Muscle of leg (tissue), 16 donors: ENCODE measurements around the gene TMEM167B. TPM values are rescaled to one million over a fixed set of nuclear protein-coding genes. Genes with fewer than 3 reads are reported as not detected.
A peak's percentile ranks its signal among the peaks of the same experiment; 100 is the strongest.

Experiments used
- DNase-seq: peaks from one replicate; pipeline ENCODE4 v3.0.0; 2013
- H3K27ac ChIP-seq: one replicate; pipeline ENCODE4 v1.5.1; 2013; ENCODE audit warnings: mild to moderate bottlenecking, low read length, control low read depth
- H3K27me3 ChIP-seq: one replicate; pipeline ENCODE4 v1.6.1; 2013; ENCODE audit warnings: low read length; ENCODE audit not compliant: control insufficient read depth, insufficient read depth
- H3K36me3 ChIP-seq: one replicate; pipeline ENCODE4 v1.6.1; 2013; ENCODE audit warnings: low read length; ENCODE audit not compliant: control insufficient read depth, insufficient read depth
- H3K4me1 ChIP-seq: one replicate; pipeline ENCODE4 v1.6.1; 2013; ENCODE audit warnings: low read length; ENCODE audit not compliant: control insufficient read depth, insufficient read depth
- H3K4me3 ChIP-seq: one replicate; pipeline ENCODE4 v1.5.1; 2013; ENCODE audit warnings: low read length, control low read depth
- H3K9me3 ChIP-seq: replicated peaks from 2 replicates; pipeline ENCODE4 v1.6.1; 2013; ENCODE audit warnings: low read depth, low read length; ENCODE audit not compliant: control insufficient read depth
- WGBS: methylation state at CpG from one replicate; pipeline ENCODE4 v1.1.5; 2013; ENCODE audit warnings: missing lambda C conversion rate; ENCODE audit not compliant: insufficient coverage; 5-methylcytosine and 5-hydroxymethylcytosine counted together
- long read RNA-seq, 11 donors: transcript quantifications; one replicate each; lab custom pipeline, GENCODE V29; 2026
- polyA plus RNA-seq, 8 donors: library from polyadenylated mRNA; unstranded; fragments of 120-200 nt; gene quantifications; one replicate each; pipeline versions ENCODE4 v1.2.1 to v1.2.3, GENCODE V29; 2013; ENCODE audit warnings: inconsistent platforms in 1 of 8, low replicate concordance in 1 of 8; ENCODE audit not compliant: insufficient read length in 8 of 8, insufficient read depth in 1 of 8
- total RNA-seq: library from RNA; stranded (reverse); fragments of 120-200 nt; gene quantifications from one replicate; pipeline ENCODE4 v1.2.4, GENCODE V29; 2013

The TMEM167B gene
- total RNA-seq, result 40.5 TPM
- polyA plus RNA-seq, result 10 to 100 TPM; 25.6 to 46.8 (median 37.4) TPM
- long read RNA-seq, donor 1, transcript TMEM167B-201 (3 exons, 3,730 nt), result major isoform, 6 of 7 reads
- long read RNA-seq, donor 1, partial matches to known transcripts, result 0 of 7 reads
- long read RNA-seq, donor 1, other reads (novel, unspliced or antisense), result 0 of 7 reads
- long read RNA-seq, donor 2, partial matches to known transcripts, result 0 of 1 reads
- long read RNA-seq, donor 2, other reads (novel, unspliced or antisense), result 0 of 1 reads
- long read RNA-seq, donor 3, transcript TMEM167B-201 (3 exons, 3,730 nt), result major isoform, 11 of 21 reads
- long read RNA-seq, donor 3, partial matches to known transcripts, result 9 of 21 reads
- long read RNA-seq, donor 3, other reads (novel, unspliced or antisense), result 0 of 21 reads
- long read RNA-seq, donor 4, transcript TMEM167B-201 (3 exons, 3,730 nt), result major isoform, 10 of 11 reads
- long read RNA-seq, donor 4, partial matches to known transcripts, result 0 of 11 reads
- long read RNA-seq, donor 4, other reads (novel, unspliced or antisense), result 0 of 11 reads
- long read RNA-seq, donor 5, transcript TMEM167B-201 (3 exons, 3,730 nt), result major isoform, 29 of 29 reads
- long read RNA-seq, donor 5, partial matches to known transcripts, result 0 of 29 reads
- long read RNA-seq, donor 5, other reads (novel, unspliced or antisense), result 0 of 29 reads
- long read RNA-seq, donor 6, transcript TMEM167B-201 (3 exons, 3,730 nt), result major isoform, 20 of 35 reads
- long read RNA-seq, donor 6, partial matches to known transcripts, result 13 of 35 reads
- long read RNA-seq, donor 6, other reads (novel, unspliced or antisense), result 0 of 35 reads
- long read RNA-seq, donor 7, transcript TMEM167B-201 (3 exons, 3,730 nt), result major isoform, 17 of 19 reads
- long read RNA-seq, donor 7, partial matches to known transcripts, result 0 of 19 reads
- long read RNA-seq, donor 7, other reads (novel, unspliced or antisense), result 0 of 19 reads
- long read RNA-seq, donor 8, transcript TMEM167B-201 (3 exons, 3,730 nt), result major isoform, 14 of 17 reads
- long read RNA-seq, donor 8, partial matches to known transcripts, result 0 of 17 reads
- long read RNA-seq, donor 8, other reads (novel, unspliced or antisense), result 0 of 17 reads
- long read RNA-seq, donor 9, transcript TMEM167B-201 (3 exons, 3,730 nt), result major isoform, 9 of 10 reads
- long read RNA-seq, donor 9, partial matches to known transcripts, result 0 of 10 reads
- long read RNA-seq, donor 9, other reads (novel, unspliced or antisense), result 0 of 10 reads
- long read RNA-seq, donor 10, transcript TMEM167B-201 (3 exons, 3,730 nt), result major isoform, 25 of 43 reads
- long read RNA-seq, donor 10, partial matches to known transcripts, result 16 of 43 reads
- long read RNA-seq, donor 10, other reads (novel, unspliced or antisense), result 0 of 43 reads
- long read RNA-seq, donor 11, transcript TMEM167B-201 (3 exons, 3,730 nt), result major isoform, 16 of 18 reads
- long read RNA-seq, donor 11, partial matches to known transcripts, result 0 of 18 reads
- long read RNA-seq, donor 11, other reads (novel, unspliced or antisense), result 0 of 18 reads

DNA sequence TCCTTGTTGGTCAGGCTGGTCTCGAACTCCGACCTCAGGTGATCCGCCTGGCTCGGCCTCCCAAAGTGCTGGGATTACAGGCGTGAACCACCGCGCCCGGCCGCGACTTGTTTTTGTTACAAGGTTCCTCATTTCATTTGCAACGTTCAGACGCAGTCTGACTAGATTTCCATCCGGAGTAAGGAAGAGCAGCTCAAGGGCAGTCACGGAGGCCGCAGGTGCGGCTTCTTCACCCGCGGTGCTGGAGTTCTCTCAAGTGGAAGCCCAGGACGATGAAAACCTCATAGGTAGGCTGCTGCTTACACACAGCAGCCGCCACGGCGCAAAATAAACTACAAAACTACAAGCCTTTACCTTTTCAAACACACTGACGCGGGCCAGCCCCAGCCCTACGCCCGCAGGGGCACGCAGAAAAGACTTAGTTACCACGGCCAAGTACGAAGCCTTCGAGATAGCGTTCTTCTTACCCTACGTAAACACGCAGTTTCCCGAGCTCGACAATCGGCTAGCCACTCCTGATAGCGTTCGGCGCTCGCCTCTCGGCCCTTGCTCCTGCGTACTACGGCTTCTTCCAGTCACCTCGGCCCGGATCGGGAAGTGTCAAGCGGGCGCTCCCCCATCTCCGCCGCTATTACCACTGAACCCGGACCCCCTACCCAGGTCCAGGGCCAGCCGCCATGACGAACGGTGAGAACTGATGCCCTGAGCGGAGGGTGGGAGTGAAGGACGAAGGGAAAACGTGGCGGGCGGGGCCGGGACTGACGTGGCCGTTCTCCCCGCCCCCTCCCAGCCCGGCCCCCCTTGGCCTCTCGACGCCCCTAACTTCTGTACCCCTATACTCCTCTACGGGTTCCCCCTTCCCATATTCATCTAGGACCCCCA lies at the start of gene TMEM167B:
TMEM167B (plus strand) TSS at position 569 of the 882 bp plus-strand sequence; CDS start at position 678, 109 bp downstream.
- Histone ChIP-seq H3K4me1 (peaks cover 28% of the 10 kb centered on the region), H3K27ac (peak within 1 kb of the TSS; percentile 92), H3K4me3 (peak within 1 kb of the TSS; percentile 61), H3K36me3 (peaks cover 17% of the 10 kb centered on the region), H3K27me3 (no peaks in the 10 kb centered on the region), H3K9me3 (no peaks in the 10 kb centered on the region)
- WGBS, result 10% methylated on average over 42 of the region's 67 CpGs
- peak; percentile 98 for DNase-seq

DNA sequence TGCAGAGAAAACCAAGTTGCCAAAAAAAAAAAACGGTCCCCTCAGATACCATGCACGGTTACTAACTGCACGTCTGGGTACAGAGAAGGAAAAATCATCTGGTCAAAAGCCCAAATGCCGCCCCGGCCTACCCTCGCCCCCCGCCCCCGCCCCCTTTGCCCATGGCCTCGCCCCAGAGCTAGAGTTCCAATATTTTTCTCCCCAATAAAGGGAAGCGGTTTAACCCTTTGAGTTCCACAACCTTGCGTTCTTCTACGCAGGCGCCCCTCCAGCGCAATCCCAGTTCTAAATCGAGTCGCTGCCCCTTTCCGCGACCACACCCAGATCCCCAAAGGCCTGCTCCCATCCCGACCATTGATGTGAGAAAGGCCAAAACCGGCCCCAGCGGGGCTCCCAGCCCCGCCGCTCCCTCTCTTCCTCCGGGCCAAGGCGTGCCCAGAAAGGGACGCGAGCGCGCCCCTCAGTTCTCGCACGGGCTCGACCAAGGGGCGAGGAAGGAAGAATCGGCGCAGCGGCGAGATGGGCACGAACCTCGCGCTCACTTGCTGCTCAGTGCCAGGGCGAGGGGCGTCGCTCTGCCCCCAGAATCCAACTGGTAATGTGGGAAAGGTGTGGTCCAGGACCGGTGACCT lies 49.5 kb upstream of the TMEM167B start:
- WGBS, result 0% methylated on average over 38 of the region's 44 CpGs
- peak; percentile 46 for DNase-seq

DNA sequence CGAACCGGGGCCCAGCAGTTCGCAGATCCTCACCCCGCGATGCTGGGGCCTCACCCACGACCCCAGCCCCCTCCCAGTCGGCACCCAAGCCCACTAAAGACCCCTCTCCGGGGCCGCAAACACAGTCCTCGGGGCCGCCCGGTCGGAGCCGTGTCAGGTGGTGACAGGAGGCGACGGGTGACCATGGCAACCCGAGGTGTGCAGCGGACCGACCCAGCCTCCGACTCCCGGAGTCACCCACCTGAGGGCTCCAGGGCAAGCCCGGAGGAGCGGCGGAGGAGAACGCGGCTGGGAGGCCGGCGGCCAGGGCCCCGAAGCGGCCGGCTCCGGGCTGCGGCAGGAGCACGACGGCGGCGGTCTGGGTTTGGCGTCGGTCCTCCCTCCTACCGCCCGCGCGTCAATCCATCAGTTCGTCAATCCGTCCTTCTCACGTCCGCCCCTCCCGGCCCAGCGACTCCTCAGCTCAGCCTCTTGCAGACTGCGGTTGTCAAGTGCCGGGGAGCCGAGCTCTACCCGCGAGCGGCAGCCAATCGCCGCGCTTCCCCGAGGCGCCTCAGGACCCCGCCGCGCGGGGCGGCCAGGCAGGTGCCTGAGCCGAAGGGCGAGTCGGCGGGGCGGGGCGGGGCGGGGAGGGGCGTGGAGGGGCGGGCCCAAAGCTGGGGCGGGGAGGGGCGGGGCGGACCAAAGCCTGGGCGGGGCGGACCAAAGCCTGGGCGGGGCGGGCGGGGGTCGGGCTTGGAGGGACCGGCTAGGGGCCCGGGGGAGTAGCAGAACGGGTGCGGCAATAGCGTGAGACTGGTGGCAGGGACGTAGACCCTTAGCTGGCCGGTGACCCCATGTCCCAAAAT lies 48.7 kb upstream of the TMEM167B start, which contains the start of gene WDR47:
WDR47 (minus strand) TSS at position 482 of the 848 bp plus-strand sequence. CDS start 18,590 bp downstream, outside the sequence.
- peak; percentile 97 for DNase-seq
- Histone ChIP-seq H3K9me3 (no peaks in the 10 kb centered on the region), H3K27me3 (no peaks in the 10 kb centered on the region), H3K4me3 (peak within 1 kb of the TSS; percentile 77), H3K27ac (peak within 1 kb of the TSS; percentile 69), H3K36me3 (no peaks in the 10 kb centered on the region), H3K4me1 (no peaks in the 10 kb centered on the region)
- WGBS, result under 1% methylated on average over 59 of the region's 90 CpGs

More for the DNA sequence above, 49.5 kb upstream of the TMEM167B start:
- Histone ChIP-seq H3K4me1 (no peaks in the 10 kb centered on the region), H3K4me3 (peak overlapping the region; percentile 77), H3K36me3 (no peaks in the 10 kb centered on the region), H3K27me3 (no peaks in the 10 kb centered on the region), H3K27ac (peak overlapping the region; percentile 69), H3K9me3 (no peaks in the 10 kb centered on the region)

DNA sequence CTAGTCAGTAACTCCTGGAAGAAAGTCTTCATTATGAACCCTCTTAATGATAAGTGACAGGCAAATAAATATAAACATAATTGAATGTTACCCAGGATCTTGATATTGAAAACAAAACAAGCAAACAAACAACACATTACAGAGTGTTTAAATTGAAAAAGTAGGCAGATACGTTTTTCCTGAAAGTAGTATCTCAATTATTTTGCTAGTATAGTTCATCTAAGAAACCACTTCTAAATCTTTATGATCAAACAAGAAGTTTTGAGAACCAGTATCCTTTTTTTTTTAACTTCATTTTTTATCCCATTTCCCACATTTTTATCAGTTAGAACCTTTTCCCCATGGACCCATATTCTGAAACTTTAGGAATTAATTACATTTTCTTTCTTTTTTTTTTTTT lies 45.0 kb upstream of the TMEM167B start:
- H3K36me3 ChIP-seq, result no peaks in the 10 kb centered on the region
- H3K27me3 ChIP-seq, result no peaks in the 10 kb centered on the region
- no peaks in the 10 kb centered on the region for H3K4me1 ChIP-seq
- no CpG with 5 or more reads among the region's 1 CpG for WGBS
- H3K27ac ChIP-seq, result no peak overlapping the region
- DNase-seq, result no peak
- no peak overlapping the region for H3K4me3 ChIP-seq
- H3K9me3 ChIP-seq, result no peaks in the 10 kb centered on the region

DNA sequence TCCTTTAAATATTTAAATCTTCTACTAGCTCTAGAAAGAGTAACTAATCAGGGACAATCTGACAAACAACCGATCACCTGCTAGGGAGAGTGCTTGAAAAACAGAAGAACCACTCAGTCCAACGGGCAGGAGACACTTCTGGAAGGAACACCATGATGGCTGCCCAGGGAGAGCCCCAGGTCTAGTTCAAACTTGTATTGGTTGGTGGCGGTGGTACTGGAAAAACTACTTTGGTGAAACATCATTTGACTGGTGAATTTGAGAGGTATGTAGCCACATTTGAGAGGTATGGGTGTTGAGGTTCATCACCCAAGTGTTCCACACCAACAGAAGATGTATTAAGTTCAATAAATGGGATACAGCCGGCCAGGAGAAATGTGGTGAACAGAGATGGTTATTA lies 43.9 kb upstream of the TMEM167B start:
- DNase-seq, result no peak
- Histone ChIP-seq H3K36me3 (no peaks in the 10 kb centered on the region), H3K27me3 (no peaks in the 10 kb centered on the region), H3K27ac (no peak overlapping the region), H3K9me3 (no peaks in the 10 kb centered on the region), H3K4me1 (no peaks in the 10 kb centered on the region), H3K4me3 (no peak overlapping the region)
- WGBS, result 83% methylated on average over 4 of the region's 4 CpGs

DNA sequence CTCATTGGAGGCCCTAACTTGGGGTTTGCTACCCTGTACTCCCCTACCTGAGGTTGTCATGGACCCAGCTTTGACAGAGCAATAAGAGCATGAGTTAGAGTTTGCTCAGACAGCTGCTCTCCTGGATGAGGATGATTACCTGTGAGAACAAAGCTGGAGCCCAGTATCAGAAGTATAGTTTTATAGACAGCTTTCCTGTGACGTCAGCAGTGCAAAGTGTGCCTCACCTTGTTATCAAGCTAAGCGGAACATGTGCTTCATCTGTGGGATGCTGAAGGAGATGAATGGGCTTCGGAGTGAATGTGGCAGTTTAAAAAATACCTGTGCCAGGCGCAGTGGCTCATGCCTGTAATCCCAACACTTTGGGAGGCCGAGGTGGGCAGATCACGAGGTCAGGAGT lies 43.2 kb upstream of the TMEM167B start:
- H3K4me3 ChIP-seq, result no peak overlapping the region
- H3K9me3 ChIP-seq, result no peaks in the 10 kb centered on the region
- H3K27ac ChIP-seq, result no peak overlapping the region
- no peaks in the 10 kb centered on the region for H3K36me3 ChIP-seq
- WGBS, result 84% methylated on average over 6 of the region's 6 CpGs
- DNase-seq, result no peak
- no peaks in the 10 kb centered on the region for H3K4me1 ChIP-seq
- H3K27me3 ChIP-seq, result no peaks in the 10 kb centered on the region

DNA sequence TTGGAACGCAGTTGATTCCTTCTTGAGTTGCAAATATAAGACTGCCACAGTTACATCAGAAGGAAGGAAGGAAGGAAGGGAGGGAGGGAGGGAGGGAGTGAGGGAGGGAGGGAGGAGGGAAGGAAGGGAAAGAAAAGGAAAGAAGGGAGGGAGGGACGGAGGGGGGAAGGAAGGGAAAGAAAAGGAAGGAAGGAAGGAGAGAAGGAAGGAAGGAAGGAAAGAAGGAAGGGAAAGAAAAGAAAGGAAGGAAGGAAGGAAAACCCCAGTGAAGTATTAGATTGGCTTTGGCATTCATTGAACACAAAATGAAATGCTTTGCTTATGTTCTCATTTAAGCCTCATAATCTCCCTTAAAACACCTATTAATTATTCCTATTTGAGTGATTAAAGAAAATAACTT lies 42.2 kb upstream of the TMEM167B start:
- Histone ChIP-seq H3K4me1 (no peaks in the 10 kb centered on the region), H3K36me3 (no peaks in the 10 kb centered on the region), H3K27ac (no peak overlapping the region), H3K9me3 (no peaks in the 10 kb centered on the region), H3K4me3 (no peak overlapping the region), H3K27me3 (no peaks in the 10 kb centered on the region)
- DNase-seq, result no peak
- 25% methylated on average over 1 of the region's 2 CpGs for WGBS
